C4-2B (cell line): ENCODE results near the gene ZNRD2.

ENCODE experiments used
- CTCF ChIP-seq: fragments of 450-650 bp; conservative IDR thresholded peaks from 2 replicates; pipeline ENCODE4 v1.5.1; 2017; ENCODE audit warnings: mild to moderate bottlenecking
- ZFX ChIP-seq: fragments of 450-650 bp; IDR thresholded peaks from 2 replicates; pipeline ENCODE4 v1.6.1; 2017

- no peak for TF ChIP-seq CTCF
- no peak for TF ChIP-seq ZFX
Measured at GRCh38 chr11:65580756-65581155, 10.5 kb downstream of the ZNRD2 start.
